NCI-H2196 treated with DMSO at 0.1 percent for 48 hours (cell line): Measurements from ENCODE around the gene UST.

Experiments
- DNase-seq: peaks from one replicate; lab custom pipeline; 2025; ENCODE audit not compliant: unreplicated experiment; lab: John Stamatoyannopoulos, UW

UST gene, protein sequence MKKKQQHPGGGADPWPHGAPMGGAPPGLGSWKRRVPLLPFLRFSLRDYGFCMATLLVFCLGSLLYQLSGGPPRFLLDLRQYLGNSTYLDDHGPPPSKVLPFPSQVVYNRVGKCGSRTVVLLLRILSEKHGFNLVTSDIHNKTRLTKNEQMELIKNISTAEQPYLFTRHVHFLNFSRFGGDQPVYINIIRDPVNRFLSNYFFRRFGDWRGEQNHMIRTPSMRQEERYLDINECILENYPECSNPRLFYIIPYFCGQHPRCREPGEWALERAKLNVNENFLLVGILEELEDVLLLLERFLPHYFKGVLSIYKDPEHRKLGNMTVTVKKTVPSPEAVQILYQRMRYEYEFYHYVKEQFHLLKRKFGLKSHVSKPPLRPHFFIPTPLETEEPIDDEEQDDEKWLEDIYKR

DNA sequence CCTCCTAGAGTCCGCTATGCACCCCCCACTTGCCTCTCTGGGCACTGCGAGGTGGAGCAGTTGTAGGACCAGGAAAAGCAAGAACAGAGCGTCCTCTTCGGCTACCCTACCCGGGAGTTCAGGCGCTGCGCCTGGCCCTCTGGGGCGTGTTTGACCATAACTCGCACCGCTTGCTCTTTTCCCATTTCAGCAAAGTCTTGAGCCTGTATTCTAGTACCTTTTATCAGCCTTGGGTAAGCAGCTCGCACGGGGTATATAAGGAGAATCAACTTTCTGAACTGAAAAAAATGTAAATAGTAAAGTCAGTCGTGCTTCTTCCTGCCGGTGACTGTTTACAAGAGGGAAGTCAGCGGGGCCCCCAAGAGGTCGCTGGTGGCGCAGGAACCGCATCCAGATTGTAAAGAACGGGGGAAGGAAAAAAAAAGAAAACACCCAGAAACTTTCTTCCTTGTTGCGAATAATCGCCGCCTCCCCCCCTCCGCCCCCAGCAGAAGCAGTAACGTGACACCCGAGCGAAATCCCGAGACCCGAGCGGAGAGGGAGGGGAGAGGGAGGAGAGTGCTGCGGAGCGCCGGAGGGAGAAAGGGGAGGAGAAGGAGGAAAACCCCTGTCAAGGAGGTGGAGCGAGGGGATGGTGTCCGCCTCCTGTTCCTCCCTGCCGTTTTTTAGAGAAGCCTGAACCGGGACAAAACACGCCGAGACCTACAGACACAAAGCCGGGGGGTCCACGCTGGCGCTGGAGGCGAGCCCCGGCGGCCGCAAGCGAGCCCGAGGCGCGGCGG lies at the start of gene UST:
Gene UST (plus strand): TSS at position 668 of the 782 bp plus-strand sequence. CDS start 401 bp downstream, outside the sequence.
- no peak for DNase-seq

DNA sequence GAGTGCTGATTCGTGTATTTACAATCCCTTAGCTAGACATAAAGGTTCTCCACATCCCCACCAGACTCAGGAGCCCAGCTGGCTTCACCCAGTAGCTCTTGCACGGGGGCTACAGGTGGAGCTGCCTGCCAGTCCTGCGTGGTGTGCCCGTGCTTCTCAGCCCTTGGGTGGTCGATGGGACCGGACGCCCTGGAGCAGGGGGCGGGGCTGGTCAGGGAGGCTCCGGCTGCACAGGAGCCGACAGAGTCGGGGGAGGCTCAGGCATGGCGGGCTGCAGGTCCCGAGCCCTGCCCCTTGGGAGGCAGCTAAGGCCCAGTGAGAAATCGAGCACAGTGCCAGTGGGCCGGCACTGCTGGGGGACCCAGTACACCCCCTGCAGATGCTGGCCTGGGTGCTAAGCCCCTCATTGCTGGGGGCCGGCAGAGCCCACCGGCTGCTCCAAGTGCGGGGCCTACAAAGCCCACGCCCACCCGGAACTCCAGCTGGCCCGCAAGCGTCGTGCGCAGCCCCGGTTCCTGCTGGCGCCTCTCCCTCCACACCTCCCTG lies 48.9 kb upstream of the UST start:
- no peak for DNase-seq

DNA sequence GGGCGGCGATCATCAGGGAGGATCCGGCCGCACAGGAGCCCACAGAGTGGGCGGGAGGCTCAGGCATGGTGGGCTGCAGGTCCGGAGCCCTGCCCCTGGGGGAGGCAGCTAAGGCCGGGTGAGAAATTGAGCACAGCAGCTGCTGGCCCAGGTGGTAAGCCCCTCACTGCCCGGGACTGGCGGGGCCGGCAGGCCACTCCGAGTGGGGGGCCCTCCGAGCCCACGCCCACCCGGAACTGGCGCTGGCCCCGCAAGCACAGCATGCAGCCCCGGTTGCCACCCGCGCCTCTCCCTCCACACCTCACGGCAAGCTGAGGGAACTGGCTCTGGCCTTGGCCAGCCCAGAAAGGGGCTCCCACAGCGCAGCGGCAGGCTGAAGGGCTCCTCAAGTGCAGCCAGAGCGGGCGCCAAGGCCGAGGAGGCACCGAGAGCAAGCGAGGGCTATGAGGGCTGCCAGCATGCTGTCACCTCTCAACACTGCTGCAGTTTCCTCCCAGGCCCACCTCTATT lies 48.1 kb upstream of the UST start:
- no peak for DNase-seq

DNA sequence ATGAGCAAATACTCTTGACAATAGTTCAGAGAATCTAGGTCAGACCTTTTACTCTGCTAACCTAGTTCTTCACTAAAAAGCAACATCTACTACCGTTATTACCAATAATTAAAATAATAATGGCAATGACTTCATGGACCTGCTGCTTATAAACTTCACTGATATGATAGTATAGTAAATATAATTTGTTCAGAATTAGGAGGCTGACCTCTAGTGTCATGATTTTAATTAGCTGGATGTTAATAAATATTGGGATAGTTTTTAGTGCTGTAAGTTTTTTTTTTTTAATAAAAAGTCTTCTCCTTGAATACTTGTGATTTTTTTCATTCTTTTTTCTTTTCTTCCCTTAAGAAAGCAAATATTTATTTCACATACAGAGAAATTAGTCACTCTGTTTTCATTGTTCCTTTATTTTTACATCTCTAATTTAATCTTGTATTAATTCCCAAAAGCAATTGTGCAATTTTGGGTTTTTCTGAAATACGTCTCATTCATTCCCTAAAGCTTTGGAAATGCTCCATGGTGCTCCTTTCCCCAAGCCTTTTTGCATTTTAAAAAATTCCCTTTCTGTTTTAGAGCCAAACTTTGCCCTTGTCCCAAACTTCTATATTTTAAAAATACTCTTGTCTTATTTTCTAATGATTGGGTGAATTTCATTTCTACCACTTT lies 46.6 kb upstream of the UST start:
- no peak for DNase-seq

DNA sequence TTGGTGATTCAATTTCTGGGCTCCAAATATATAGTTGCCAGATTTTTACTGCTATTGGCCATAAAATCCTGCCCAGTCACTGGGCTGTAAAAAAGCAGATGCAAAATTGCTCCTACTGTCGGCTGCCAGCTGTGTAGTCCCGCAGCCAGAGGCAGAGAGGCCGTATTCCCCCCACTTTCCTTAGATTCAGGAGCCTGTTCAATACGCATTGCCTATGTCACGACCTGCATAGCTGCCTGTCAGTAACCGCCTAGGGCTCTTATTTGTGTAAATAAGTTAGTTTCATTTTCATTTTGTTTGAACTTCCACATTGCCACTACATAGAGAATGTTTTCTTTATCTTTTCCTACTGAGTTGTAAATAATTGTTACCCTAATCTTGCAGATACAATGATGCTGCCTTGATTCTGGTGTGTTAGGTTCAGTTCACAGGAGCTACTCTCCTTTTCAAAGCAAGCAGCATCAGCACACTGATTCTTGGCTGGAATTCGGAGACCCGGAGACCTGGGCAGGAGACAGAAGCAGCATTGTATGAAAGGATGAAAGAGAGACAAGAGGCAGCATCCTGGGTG lies 46.0 kb upstream of the UST start:
- DNase-seq: no peak

DNA sequence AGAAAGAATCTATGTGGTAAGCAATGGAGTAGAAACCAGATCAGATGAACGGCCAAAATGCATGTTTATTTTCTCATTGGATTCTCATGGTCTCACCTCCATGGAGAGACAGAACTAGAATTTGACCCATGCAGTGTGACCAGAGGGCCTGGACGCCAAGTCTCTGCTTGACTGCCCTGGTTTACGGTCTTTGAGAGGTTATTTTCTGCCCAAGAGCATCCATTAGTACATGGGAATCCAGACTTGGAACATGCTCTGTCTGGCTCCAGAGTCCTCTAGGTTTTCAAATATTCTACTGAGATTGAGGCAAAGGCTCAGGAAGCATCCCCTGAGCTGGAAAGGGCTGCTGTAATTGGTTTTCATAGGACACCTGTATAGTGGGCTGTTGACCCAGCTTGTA lies 45.5 kb upstream of the UST start:
- no peak for DNase-seq

DNA sequence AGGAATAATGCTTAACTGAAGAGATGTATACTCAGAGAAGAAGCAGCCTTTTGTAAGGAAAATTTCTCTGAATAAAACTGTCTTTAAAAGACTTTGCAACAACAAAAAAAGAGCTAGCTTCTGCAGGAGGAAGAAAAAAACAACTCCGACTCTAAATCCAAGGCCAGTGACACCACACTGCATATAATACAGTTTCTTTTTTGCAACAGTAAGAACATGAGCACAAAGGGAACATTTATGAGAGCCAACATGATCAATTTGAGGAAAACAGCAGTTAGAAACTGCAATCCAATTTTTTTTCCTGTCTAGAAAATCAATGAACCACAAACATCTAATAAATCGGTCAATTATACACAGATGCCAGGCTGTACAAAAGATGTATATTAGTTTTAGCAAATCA lies 42.9 kb upstream of the UST start:
- no peak for DNase-seq

DNA sequence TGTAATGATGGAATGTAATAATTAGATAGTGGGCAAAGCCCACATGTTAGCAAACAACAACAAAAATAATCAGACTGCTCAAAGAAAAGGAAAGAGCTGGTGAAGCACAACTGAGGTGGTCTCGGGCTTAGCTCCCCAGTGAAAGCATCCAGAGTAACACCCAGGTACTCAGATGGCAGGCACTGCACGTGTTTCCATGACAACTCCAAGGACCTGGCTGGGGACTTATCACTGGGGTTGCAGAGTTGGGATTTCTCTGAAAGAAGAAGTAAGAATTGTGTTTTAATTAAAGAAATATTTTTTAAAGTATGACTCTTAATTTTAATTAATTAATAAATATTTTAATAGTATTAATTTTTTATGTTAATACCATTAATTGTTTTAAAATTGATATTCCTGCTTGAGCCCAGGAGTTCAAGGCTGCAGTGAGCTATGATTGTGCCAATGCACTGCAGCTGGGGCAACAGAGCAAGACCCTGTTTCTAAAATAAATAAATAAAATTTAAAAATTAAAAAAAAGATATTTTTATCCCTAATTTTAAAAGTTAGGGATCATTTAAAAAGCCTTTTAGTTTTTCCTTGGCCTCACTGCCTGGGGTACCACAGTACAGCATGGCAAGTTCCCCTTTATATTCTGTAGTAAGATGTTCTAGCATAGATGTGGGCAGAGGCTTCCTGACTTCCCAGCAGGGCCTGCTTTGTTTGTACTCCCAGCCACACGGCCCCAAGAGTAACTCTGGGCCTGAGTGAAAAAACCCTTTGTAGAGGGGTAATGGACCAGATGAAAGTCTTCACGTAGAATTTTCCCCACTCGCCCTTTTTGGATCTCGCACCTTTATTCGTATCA lies 42.2 kb upstream of the UST start:
- DNase-seq: no peak

DNA sequence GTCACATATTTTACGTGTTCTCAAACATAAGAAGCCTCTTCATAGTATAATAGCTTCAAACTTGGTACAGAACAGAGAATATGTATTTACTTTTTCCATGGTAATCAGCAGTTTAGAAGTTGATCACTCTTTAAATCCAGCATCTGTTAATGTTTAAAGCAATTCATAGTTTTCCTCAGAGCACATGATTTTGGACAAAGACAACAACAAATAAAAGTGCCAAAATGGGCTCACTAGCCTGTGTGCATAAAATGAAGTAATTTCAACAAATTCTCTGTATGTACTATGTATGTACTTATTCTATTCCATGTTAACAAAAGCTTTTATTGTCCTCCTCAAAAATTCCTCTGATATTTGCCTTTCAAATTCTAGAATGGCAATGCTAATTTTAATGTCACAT lies 38.1 kb upstream of the UST start:
- DNase-seq: no peak

DNA sequence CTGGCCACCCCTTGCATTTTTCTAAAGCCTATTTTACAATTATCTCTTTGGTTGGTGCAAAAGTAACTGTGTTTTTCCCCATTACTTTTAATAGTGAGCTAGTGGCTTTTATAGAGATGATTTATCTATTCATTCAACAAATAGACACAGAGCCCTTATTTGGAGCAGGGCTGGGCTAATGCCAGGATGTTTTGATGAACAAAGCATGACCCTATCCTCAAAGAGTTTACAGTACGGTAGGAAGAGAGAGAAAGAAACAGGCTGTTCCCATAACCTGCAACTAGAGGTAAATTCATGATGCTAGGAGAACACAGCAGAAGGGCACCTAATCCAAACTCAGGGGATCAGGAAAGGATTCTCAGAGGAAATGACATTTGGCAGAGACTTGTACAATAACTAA lies 37.3 kb upstream of the UST start:
- no peak for DNase-seq

DNA sequence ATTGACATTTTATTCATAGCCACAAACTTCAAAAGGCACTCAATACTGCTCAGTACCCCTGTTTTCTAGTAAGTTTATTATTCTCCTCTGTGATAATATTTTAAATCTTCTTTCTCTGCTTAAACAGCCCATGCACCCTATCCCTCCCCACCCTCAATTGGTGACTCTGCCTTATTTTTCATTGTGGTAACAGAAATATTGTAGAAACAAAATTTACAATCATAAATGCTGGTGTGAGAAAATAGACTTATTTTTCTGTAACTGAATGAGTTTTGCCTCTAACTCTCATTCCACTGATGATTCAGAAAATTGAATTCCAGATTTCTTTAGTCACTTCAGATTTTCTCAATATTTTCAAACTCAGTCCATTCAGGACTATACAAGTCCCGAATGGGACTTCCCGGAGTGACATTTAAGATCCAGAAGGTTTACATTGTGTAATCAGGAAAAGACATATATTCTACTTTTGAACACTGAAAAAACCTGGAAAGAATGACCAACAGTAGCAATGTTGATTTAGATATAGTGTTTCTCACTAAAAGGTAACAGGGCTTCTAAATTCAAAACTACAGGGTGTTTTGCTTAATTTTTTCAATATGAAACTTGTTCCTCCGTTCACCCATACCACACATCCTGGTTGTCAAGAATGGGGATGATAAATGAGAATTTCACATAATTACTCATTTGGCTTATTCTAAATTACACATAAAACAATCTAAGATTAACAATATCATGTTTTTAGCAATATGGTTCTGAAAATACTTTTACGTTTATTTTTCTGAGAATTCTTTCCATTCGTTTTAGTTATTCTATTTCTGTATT lies 34.8 kb upstream of the UST start:
- no peak for DNase-seq

DNA sequence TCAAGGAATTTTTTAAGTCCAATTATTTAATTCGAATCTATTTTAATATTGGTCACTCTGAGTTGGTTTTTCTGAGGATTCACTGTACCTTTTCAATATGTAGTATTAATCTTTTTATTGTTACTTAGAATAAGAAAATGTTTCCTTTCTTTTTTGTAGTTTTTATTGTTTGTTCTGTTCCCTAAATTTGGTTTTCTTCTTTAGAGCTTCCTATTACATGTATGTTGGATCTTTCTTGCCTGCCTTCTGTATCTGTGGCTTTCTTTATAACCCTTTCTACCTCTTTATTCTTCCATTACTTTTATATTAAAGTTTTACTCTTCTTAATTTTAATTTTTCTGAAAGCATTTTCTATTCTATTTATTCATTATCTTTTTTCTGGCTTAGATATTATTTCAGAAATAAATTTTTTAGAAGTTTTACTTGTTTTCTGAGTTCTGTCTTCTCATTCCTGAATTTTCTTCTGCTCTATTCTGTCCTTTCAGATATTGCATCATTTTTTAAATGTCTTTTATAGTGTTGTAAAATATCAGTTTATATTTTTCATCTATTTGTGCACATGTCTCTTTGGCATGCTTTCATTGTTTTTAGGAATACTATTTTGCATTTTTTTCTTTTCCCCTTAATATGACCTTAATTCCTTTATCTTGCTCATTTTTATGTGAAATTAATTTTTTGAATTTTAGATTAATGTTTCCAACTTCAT lies 33.6 kb upstream of the UST start:
- no peak for DNase-seq

DNA sequence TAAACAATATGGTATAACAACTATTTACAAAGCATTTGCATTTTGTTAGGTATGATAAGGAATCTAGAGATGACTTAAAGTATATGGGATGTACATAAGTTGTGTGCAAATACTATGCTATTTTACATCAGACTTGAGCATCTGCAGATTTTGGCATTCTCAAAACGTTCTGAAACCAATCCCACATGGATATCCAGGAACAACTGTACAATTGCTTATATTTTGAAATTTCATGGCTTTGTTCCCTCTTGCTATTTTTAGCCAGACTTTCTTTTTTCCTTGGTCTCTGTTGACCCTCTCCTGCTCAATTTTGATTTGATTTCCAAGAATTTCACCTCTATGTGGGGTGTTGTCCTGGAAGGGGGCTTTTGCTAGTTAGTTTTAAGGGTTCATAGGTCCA lies 32.9 kb upstream of the UST start:
- DNase-seq: no peak

DNA sequence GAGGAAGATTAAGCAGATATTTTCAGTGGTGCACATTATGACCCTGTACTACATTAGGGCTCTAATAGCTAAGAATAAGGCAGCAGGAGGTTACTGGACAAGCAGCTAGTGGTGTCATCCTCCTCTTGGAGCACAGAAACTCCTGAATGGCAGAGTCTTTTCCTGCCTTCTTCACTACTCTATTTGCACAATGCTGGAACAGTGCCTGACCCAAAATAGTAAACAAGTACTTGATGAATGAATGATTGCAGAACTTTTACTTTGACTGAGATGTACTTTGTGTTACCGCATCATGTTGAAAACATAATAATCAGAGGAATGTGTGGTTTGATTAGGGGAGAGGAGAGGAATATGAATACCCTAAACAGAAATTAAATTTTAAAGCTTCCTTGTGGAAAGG lies 30.0 kb upstream of the UST start:
- no peak for DNase-seq

DNA sequence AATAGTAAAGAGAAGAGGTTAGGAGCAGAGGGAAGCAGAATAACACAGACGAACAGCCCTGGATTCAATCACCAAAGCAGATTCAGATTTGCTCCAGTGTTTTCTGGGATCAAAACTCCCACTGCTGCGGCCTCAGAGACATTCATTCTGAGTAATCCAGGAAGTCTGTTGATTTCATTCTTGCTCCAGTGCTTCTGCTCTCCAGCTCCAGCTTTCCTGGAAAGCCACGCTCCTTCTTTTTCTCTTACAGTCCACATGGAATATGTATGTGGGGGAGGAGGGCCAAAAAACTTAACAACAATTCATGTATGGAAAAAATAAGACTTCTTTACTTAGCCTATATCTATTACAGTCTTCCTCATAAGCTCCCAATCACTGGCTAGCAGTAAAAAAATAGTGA lies 26.4 kb upstream of the UST start:
- no peak for DNase-seq

DNA sequence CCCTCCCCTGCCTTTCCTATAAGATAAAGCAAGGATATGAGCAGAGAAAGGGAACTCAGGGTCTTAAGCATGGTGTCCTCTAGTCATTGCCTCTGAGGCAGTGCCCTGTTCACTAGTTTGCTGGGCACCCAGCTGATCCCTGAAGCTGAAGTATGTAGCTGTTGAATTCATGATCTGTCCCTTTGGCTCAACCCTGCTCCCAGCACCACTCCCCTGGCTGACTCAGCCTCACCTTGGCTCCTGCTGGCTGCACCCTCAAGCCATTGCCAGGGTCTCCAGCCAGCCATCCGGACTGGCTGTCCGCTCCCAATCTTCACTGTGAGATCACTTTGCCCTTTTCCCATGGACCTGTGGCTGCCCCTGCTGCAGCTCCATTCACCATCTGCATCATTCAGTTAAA lies 25.9 kb upstream of the UST start:
- DNase-seq: no peak

DNA sequence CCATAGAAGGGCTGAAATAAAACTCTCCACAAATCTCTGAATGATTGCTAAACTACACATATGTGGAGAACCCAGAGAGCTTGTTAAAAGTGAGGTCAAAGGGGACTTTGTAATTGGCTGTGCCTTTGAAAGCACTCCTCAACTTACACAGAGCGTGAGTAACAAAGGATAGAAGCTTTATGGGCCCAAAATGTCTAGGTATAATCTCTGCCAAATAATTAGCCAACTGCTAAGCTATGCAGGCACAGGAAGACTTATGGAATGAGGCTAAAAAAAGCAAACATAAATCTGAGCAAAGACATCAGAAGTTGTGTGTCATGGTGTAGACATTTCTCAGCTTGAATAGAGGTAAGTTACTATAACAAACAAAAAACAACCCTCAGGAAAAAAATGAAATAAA lies 23.3 kb upstream of the UST start:
- DNase-seq: no peak

DNA sequence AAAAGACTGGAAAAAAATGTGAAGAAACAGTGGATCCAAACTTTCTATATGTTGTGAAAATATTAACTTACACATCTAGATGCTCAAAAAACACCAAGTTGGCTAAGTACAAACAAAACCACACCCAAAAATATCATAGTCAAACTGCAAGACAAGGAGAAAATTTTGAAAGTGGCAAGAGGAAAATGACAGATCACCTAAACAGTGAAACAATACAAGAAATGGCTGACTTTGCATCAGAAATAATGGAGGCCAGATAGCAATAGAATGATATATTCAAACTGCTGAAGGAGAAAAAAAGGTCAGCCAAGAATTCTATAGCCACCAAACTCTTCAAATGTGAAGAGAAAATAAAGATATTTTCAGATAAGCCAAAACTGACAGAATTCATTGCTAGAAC lies 22.4 kb upstream of the UST start:
- no peak for DNase-seq

DNA sequence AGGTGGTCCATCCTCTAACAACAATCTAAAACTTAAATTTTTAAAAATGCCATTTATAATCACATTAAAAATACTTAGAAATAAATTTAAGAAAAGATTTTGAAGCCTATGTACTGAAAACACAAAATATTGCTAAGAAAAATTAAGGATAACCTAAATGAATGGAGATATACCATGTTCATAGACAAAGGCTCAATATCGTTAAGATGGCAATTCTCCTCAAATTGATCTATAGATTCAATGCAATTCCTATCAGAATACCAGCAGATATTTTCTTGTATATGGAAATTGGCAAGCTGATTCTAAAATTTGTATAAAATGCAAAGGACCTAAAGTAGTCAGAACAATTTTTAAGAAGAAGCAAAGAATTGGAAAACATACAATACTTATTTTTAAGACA lies 19.7 kb upstream of the UST start:
- no peak for DNase-seq
